Measurements from ENCODE around the gene CYP2U1.

- TF ChIP-seq POLR2AphosphoS5 (IDR thresholded peaks at IDR 0.05; ENCODE audit: borderline replicate concordance, low read depth, low read length) (no peak), EZH2 (IDR thresholded peaks at IDR 0.05) (no peak)
These were observed 8.0 kb downstream of the CYP2U1 start for GRCh38 chr4:107939307-107939706.
